ENCODE data around the gene NPIPB12.
"Not testable (repeated sequence)": the region's sequence is repeated elsewhere in the genome, so short reads cannot be mapped to it uniquely, and the experiment has no call there.

DNA sequence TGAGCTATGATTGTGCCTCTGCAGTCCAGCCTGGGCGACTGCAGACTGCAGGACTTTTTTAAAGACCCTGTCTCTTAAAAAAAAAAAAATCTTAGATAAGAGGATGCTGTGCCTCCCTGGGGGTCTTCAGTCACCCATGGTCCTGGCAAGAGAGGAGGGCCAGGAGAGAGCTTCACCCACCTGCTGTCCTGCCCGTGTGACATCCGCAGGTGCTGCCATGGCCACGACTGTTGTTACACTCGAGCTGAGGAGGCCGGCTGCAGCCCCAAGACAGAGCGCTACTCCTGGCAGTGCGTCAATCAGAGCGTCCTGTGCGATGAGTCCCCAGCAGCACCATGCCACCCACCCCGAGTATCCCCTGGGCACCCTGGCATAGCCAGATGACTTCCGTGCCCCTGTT, 23.9 kb downstream of the NPIPB12 start:
- TF ChIP-seq, protein P1, sequence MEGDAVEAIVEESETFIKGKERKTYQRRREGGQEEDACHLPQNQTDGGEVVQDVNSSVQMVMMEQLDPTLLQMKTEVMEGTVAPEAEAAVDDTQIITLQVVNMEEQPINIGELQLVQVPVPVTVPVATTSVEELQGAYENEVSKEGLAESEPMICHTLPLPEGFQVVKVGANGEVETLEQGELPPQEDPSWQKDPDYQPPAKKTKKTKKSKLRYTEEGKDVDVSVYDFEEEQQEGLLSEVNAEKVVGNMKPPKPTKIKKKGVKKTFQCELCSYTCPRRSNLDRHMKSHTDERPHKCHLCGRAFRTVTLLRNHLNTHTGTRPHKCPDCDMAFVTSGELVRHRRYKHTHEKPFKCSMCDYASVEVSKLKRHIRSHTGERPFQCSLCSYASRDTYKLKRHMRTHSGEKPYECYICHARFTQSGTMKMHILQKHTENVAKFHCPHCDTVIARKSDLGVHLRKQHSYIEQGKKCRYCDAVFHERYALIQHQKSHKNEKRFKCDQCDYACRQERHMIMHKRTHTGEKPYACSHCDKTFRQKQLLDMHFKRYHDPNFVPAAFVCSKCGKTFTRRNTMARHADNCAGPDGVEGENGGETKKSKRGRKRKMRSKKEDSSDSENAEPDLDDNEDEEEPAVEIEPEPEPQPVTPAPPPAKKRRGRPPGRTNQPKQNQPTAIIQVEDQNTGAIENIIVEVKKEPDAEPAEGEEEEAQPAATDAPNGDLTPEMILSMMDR (conservative IDR thresholded peaks at IDR 0.05), result not testable (repeated sequence)
- TF ChIP-seq ZFX (IDR thresholded peaks at IDR 0.05), result not testable (repeated sequence)

Data from C4-2B (cell line).